SK-N-SH (cell line): Measurements from ENCODE around the gene IGFL4. TPM values are rescaled to one million over a fixed set of nuclear protein-coding genes. Genes with fewer than 3 reads are reported as not detected.

ENCODE experiments used
- polyA plus RNA-seq, 3 experiments: library from polyadenylated mRNA; depleted of rRNA; stranded (reverse); fragments of >200 nt; gene quantifications; 2 replicates each; pipeline ENCODE4 v1.2.3, GENCODE V29; 2012
- small RNA-seq, 7 experiments: library from RNA; depleted of rRNA; stranded (forward); fragments of <200 nt; gene quantifications; one replicate each; pipeline ENCODE3, GENCODE V24; 2012

The IGFL4 gene
- polyA plus RNA-seq, 1 of the 3 experiments (the other 2 are of a cell fraction): not detected

Small RNA genes lying within 50 kb of the gene (small RNA-seq; reads per million reads assigned to genes)
- 6.1 to 196 (median 80.7) reads per million in 7 experiments for gene MIR769

Other genes with a start within 250 kb of the IGFL4 start
- gene DMWD, start 248.2 kb downstream of the IGFL4 start, polyA plus RNA-seq (2012; rRNA removed): 39.3 and 40.6 TPM in 2 replicates
- gene RSPH6A, start 225.7 kb downstream of the IGFL4 start, polyA plus RNA-seq (2012; rRNA removed): 0.02 TPM in 1 of 2 replicates, not detected in the other
- gene SYMPK, start 177.9 kb downstream of the IGFL4 start, polyA plus RNA-seq (2012; rRNA removed): 76.3 and 92.7 TPM in 2 replicates
- 0.97 and 1.5 TPM in 2 replicates for gene FOXA3, start 176.7 kb downstream of the IGFL4 start, polyA plus RNA-seq (2012; rRNA removed)
- gene IRF2BP1, start 154.9 kb downstream of the IGFL4 start, polyA plus RNA-seq (2012; rRNA removed): 11.8 and 16.8 TPM in 2 replicates
- 2.8 and 5.1 TPM in 2 replicates for gene MYPOP, start 138.4 kb downstream of the IGFL4 start, polyA plus RNA-seq (2012; rRNA removed)
- gene NANOS2, start 126.2 kb downstream of the IGFL4 start, polyA plus RNA-seq (2012; rRNA removed): not detected in 2 replicates
- gene NOVA2, start 67.1 kb downstream of the IGFL4 start, polyA plus RNA-seq (2012; rRNA removed): 1.3 and 1.9 TPM in 2 replicates
- 6.8 and 7.6 TPM in 2 replicates for gene CCDC61, start 45.5 kb downstream of the IGFL4 start, polyA plus RNA-seq (2012; rRNA removed)
- not detected in 2 replicates for gene PGLYRP1, start 17.9 kb downstream of the IGFL4 start, polyA plus RNA-seq (2012; rRNA removed)
- gene IGFL3, start 83.7 kb upstream of the IGFL4 start, polyA plus RNA-seq (2012; rRNA removed): not detected in 2 replicates
- 0.21 and 0.23 TPM in 2 replicates for gene IGFL2, start 107.2 kb upstream of the IGFL4 start, polyA plus RNA-seq (2012; rRNA removed)
- gene IGFL1, start 188.7 kb upstream of the IGFL4 start, polyA plus RNA-seq (2012; rRNA removed): not detected in 2 replicates